ENCODE results near the gene MS4A18.
A peak's percentile ranks its signal among the peaks of the same experiment; 100 is the strongest.
"Not testable (repeated sequence)": the region's sequence is repeated elsewhere in the genome, so short reads cannot be mapped to it uniquely, and the experiment has no call there.

MS4A18 gene

DNA sequence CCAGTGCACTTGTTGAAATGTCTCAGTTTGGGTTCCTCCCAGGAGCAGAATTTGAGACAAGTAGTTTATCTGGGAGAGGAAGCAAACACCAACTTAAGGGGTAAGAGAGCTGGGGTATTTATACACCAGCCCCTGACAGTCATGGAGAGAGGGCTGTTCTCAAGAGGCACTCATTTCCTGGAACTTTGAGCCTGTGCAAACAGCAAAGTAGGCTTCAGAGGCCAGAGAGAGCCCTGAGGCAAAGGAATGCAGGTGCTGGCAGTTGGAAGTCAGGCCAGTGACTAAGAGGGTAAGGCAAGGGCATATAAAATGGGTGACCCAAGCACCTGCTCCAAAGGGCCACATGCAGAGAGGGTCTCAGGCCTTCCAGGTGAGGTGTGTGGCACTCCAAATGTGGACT, 16.1 kb downstream of the MS4A18 start:
- no peak for DNase-seq

DNA sequence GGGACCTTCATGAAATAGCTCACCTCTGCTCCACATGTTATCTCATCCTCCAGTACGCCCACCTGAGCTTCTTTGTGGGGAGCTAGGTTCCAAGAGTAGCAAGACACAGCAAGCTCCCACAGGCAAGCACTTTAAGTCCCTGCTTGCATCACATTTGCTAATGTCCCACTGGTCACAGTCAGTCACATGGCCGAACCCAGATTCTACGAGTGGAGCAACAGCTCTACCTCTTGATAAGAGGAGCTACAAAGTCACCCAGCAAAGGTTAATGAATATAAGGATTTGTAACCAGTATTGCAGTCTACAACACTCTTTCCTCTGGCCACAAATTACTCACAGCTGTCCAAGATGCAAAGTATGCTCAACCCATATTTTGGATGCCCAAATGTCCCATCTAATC, 16.9 kb downstream of the MS4A18 start:
- no peak for DNase-seq

DNA sequence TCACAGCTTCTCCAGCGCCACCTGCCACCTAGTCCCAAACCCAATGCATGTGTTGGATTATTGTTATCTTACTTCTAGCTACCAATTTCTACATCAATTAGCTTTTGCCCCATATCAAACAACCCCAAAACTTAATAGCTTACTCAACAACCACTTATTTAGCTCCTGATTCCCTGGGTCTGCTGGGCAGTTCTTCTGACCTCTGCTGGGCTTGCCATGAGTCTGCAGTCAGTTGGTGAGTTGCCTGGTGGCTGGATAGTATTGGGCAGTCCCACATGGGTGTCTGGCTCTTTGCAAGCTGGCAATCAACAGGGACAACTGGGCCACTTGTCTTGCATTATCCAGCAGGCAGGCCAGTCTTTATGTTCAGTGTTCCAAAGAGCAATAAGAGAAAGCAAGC, 18.5 kb downstream of the MS4A18 start:
- DNase-seq = no peak

DNA sequence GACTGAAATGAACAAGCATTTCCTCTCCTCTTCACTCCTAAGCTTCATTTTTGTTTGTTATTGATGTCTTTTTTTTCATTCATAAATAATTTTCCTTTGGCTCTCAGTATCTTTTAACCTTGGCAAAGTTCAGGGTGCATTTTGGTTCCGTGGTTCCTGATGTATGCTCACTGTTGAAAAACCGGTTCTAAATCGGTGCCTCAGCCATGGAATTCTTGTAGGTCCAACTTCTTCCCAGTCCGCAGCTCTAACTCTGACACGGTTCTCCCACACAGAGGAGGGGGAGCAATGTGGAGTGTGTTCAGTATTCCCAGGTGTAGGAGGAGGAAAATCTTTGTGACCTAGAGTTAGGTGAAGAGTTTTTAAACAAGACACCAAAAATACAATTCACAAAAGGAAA, 19.6 kb downstream of the MS4A18 start:
- no peak for DNase-seq

DNA sequence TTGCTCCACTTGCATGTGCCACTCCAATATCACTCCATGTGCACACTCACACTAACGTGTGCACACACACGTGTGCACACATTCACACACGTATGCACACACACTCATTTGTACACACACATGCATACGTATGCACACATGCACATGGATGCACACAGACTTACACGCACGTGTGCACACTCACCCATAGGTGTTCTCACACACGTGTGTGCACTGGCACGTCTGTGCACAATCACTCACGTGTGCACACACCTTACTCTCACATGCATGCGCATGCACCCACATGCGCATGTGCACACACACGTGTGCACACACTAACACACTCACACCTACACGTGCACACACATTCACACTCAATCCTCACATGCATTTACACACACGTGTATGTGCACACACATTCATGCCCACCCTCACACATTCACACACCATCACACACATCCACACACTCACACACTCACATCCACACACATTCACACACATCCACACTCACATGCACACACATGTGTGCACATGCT, 22.9 kb downstream of the MS4A18 start:
- no peak for DNase-seq

DNA sequence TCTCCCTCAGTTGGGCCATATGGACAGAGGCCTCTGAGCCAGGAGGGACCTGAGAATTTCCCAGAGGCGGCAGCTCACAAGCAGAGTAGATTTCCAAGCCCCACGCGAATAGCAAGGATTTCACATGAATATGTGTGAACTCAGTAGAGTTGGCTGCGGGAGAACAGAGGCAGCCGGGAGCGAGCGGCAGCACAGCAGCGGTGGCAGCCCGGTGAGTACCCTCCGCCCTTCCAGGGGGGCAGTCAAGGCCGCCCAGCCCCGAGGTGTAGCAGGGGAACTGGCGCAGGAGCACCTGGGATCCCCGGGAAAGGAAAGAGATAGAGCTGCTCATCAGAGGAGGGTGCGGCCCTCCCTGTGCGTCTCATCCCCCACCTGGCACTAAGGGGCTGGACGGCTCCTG, 23.7 kb downstream of the MS4A18 start:
- no peak for DNase-seq

DNA sequence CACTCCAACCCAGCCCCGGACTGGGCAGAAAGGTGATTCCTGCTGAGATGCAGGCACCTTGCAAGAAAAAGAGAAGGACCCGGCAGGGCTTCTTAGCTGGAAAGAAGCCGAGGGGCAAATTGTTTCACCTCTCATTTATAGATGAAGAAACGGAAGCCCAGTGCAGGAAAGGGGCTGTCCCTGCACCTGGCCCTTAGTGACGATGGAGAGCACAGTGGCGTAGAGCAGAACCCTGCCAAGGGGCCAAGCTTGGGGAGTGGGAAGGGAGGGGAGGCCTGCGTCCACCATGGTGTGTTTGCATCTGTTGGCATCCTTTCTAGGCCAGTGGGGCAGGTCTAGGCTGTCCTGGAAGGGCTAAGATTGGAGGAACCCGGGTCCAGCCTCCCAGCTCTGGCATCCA, 24.3 kb downstream of the MS4A18 start:
- no peak for DNase-seq

DNA sequence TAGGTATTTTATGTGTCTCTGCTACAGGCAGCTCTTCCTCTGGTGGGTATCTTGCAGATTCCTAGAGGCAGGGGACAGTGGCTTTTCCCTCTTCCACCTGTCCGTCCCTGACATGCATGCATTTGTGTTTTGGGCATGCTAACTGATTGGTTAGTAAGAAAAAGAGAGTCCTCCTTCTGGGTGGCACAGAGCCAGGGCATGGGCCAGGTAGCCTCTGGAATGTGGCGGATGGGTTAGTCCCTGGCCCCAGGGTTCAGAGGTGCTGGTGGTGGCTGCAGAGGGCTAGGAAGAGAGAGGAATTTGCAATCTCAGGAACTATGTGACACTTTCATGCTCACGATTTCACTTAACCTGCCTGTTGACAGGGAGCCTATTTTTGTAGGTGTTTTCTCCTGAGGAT, 26.4 kb downstream of the MS4A18 start:
- no peak for DNase-seq

DNA sequence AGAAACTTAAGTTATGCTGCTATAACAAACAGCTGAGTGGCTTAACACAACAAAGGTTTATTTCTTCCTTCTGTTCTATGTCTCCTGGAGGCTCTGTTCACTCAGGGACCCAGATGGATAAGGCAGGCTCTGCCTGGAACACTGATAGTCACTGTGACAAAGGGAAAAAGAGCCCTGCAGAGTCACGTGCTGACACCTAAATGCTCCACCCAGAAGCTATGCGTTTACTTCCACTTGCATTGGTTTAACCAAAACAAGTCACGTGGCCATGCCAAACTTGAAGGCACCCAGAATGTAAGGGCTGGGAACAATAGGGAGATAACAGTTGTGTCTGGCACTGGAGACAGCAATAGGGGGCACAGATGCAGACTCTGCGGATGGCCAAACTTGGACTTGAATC, 28.8 kb downstream of the MS4A18 start:
- no peak for DNase-seq

DNA sequence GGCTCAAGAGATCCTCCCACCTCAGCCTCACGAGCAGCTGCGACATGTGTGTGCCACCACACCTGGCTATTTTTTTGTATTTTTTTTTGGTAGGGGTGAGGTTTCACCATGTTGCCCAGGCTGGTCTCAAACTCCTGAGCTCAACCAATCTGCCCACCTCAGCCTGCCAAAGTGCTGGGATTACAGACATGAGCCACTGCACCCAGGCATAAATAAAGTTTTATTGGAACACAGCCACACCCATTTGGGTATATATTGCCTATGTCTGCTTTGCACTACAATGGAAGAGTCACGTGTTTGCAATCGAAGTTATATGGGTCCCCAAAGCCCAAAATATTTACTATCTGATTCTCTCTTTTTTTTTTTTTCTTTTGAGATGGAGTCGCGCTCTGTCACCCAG, 30.4 kb downstream of the MS4A18 start:
- no peak for DNase-seq

DNA sequence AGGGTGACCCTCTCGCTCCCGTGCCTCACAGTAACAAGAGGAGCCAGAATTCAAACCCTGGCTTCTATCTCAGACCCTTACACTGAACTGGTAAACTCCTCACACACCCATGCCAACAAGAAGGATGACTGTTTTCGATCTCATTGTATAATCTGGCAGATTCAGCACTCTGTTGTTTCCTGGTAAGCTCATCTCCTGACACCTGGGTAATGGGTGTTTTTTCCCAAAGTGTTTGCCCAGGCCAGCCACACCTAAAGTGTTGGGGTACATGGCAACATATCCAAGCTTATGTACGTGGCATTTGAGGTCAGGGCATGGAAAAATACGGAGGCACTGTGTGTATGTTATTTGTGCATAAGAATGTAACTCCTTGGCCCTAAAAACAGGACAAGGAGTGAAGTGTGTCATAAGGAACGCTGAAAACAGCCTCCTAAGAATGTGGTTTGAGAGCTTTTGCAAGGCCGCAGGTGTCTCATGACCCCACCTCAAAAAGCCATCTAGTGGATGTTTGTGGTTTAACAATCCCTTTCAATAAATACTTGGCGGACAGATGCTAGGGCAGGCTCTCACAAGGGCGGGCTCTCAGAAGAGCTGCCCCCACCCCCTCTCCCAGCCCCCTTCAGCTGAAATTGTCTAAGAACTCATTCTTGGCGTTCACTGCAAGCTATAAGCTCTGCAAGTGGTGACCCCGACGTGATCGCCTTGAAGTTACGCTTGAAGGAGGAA, 31.9 kb downstream of the MS4A18 start, which contains the start of gene MS4A15:
Gene MS4A15 (plus strand): TSS at position 561 of the 726 bp plus-strand sequence. CDS start 6,867 bp downstream, outside the sequence.
- DNase-seq = peak in 1 of 2 experiments; percentile 9

DNA sequence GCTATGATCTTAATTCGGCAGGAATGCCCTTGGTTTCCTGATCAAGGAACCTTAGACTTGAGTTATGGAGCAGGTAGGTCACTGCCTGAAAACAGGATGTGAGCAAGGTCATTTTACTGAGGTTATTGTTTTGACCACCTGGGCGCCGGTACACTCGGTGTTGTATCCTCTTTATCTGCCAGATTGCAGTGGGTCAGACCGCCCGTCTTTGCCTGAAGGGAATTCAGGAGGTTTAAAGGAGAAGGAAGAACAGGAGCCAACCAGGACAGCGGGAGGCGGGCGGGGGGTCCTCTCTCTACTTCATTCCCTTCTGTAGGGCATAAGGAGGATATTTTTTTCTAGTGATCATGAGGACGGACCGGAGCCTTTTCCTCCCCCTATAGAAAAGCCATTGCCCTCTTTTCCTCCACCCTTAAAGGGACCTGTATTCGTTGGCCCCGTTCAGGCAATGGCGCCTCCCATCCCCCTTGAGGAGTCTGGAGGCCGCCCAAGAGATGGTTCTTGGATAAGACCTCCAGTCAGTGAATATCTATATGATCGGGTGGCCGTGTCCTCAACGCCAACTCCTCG, 32.8 kb downstream of the MS4A18 start:
- DNase-seq = no peak

DNA sequence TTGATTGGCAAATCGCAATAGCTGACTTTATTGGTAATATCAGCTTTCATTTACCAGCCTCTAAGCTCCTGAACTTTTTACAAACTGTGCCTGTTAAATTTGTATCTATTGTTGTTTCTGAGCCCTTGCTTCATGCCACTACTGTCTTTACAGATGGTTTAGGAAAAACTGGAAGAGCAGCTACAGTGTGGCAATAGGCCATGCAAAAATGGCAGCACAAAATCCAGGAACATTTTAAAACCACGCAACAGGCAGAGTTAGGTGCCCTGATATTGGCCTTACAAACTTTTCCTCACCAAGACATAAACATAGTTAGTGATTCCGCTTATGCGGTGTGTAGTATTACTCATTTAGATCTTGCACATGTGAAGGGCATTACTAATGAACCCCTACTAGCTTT, 34.2 kb downstream of the MS4A18 start:
- not testable (repeated sequence) for DNase-seq

DNA sequence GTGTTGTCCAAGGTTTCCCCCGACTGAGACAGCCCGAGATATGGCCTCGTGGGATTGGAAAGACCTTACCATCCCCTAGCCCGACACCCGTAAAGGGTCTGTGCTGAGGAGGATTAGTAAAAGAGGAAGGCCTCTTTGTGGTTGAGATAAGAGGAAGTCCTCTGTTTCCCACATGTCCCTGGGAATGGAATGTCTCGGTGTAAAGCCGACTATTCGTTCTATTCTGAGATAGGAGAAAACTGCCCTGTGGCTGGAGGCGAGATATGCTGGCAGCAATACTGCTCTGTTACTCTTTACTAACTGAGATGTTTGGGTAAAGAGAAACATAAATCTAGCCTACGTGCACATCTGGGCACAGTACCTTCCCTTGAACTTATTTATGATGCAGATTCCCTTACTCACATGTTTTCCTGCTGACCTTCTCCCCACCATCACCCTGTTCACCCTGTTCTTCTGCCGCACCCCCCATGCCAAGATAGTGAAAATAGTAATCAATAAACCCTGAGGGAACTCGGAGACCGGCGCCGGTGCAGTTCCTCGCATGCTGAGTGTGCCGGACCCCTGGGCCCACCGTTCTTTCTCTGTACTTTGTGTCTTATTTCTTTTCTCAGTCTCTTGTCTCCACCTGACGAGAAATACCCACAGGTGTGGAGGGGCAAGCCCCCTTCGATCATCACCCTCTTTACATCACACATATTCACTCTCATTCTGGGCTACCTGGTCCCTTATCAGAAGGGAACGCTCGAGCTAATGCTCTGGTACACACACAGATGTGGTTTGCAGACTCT, 35.1 kb downstream of the MS4A18 start:
- DNase-seq = not testable (repeated sequence)

DNA sequence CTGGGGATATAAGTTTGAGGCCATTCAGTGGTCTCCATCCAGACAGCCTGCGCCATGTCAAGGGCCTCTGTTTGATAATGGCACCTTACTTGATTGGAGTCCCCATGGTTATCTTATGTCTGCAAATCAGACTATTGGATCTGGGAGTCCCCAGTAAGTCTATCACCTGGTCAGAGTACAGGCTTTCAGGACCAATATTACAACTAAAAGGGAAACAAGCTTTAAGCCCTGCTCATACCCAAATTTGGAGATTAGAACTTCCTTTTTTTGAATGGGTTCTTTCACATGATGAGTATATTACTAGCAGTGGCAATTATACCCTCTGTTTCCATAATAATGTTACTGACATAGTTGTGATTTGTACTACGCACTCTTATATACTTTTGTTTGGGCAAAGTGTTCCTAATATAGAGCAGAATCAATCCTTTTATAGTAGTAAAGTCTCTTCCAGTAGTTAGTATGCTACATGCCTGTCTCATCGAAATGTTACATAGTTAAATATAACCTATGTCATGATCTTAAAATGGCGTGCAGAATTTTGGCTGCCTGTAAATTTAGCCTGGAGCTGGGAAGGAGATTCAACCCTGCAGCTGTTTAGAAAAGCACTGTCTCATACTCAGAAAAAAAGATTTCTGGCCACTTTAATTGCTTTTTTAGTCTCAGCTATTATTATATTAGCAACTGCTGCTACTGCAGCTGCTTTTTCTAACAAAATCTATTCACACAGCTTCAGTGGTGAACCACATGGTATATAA, 37.1 kb downstream of the MS4A18 start:
- DNase-seq = no peak

DNA sequence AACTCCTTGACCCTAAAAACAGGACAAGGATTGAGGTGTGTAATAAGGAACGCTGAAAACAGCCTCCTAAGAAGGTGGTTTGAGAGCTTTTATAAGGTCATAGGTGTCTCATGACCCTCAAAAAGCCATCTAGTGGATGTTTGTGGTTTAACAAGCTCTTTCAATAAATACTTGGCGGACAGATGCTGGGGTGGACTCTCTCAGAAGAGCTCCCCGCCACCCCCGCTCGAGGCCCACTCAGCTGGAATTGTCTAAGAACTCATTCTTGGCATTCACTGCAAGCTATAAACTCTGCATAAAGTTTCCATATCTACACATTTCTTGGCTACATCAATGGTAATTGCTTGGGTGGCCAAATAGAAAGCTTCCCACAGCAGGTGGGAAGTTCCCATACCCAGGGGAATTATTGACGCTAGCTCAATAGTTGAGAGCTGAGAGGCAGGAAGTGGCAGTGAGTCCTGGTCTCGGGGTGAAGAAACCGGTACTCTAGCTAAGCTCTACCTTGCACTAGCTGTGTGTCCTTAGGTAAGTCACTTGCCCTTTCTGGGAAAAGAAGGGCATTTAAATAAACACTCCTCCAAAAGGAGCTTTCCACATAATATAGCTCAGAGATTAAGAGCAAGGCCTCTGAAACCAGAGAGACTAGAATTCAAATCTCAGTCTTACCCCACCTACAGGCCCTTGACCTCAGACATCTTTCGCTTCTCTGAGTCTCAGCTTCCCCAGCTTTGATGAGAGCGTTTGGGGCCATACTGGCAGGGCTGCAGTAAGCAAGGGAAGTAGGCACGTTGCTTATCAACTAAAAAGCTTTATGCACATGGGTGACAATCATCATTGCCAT, 38.6 kb downstream of the MS4A18 start:
- DNase-seq = peak in 1 of 2 experiments; percentile 4

DNA sequence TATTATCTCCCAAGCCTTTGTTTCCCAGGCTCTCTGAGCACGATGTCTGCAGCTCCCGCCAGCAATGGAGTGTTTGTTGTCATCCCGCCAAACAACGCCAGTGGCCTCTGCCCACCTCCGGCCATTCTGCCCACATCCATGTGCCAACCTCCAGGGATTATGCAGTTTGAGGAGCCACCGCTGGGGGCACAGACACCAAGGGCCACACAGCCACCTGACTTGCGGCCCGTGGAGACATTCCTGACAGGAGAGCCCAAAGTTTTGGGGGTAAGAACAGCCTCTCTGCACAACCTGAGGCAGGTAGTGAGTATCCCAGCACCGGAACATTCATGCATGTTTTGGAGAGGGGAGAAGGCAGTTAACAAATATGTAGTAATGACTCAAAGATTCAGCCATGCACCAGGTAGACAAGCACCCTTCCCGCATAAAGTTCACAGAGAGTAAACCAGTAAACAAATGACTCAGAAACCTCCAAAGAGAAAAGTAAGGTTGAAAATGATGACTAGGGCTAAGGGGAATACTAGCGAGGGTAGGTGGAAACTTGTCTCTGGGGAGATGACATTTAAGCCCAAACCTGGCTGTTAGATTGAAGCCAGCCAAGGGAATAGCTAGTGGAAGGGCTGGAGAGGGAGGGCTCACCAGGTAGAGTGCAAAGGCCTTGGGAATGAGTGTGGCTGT, 39.3 kb downstream of the MS4A18 start:
- DNase-seq = no peak

DNA sequence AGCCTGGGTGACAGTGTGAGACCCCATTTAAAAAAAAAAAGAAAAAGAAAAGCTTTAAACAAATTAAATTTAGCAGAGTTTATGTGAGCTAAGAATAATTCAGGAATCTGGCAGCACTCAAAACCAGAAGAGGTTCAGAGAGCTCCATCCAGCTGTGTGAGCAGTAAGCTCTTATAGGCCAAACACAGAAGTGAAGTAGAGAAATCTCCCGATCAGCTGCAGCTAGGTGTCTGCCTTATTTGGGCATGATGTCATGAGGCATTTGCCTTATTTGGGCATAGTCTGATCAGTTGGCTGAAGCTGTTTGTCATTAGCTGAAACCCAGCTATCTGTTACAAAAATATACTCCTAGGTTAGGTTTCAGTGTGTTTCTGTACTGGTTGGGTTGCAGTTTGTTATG, 40.4 kb downstream of the MS4A18 start:
- DNase-seq = no peak

DNA sequence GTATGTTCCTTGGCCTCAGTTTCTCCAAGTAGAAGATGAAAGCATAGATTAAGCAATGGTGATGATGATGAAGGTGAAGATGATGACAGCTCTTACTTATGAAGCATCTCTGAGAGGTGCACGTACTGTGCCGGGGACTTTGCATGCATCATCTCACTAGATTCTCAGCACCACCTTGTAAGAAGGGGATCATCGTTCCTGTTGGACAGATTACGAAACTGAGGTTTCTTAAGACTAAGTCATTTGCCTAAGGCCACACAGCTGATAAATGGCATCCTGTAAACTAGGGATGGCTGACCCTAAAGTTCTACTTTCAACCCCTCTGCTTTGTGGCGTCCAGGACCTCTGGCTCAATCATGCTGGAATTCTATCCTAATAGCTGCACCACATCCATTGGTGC, 40.8 kb downstream of the MS4A18 start:
- no peak for DNase-seq

DNA sequence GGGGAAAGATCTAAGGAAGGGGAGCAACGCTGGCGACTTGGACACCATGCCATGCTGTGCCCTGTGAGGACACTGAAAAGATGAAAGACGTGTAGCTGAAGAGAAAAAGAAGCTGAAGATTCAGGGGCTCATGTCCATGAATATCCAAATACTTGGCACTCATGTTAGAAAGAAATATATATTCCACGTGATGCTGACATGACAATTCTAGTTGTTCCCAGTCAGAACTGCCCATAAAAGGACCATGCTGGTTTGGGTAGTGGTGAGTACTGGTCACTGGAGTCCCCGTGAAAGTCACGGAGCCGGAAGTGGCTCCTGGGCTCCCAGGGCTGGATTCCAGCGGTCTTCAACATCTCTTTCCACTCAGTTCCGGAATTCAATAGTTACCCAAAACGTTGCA, 42.0 kb downstream of the MS4A18 start:
- no peak for DNase-seq

DNA sequence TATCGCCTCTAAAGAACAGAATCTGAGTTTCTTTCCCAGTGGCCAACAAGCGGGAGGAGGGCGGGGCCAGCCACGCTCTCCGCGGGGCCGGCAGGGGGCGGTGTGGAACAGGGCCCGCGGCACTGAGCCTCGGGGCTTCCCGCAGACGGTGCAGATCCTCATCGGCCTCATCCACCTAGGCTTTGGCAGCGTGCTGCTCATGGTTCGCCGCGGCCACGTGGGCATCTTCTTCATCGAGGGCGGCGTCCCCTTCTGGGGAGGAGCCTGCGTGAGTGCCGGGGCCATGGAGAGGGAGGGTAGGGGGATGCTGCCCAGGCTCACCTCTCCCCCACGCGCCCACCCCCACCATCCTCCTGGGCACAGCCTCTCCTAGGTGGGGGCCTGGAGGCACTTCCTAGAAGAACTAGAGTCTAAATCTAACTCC, 42.9 kb downstream of the MS4A18 start:
- DNase-seq = no peak

Measured in SHP77 (cell line).